ENCODE results near the gene PLA2G4E.

Gene PLA2G4E

GRCh38 chr15:41990243-41990605 lies 30.6 kb downstream of the PLA2G4E start:
- no peak for DNase-seq

- DNase-seq = peak; percentile 12
Measured at GRCh38 chr15:41989573-41990242, 31.1 kb downstream of the PLA2G4E start.

- DNase-seq = no peak
Measured at GRCh38 chr15:41988896-41989572, 31.8 kb downstream of the PLA2G4E start.

- DNase-seq = no peak
Measured at GRCh38 chr15:41987925-41988275, 32.9 kb downstream of the PLA2G4E start.

- no peak for DNase-seq
Measured at GRCh38 chr15:41987246-41987924, 33.5 kb downstream of the PLA2G4E start.

- DNase-seq = no peak
Measured at GRCh38 chr15:41985236-41986160, 35.3 kb downstream of the PLA2G4E start.

GRCh38 chr15:41984622-41985021 lies 36.2 kb downstream of the PLA2G4E start:
- DNase-seq = no peak

GRCh38 chr15:41983621-41984571 lies 36.9 kb downstream of the PLA2G4E start:
- DNase-seq = no peak

GRCh38 chr15:41983221-41983620 lies 37.6 kb downstream of the PLA2G4E start:
- no peak for DNase-seq

GRCh38 chr15:41982133-41982930 lies 38.5 kb downstream of the PLA2G4E start:
- no peak for DNase-seq

GRCh38 chr15:41981371-41982132 lies 39.3 kb downstream of the PLA2G4E start:
- no peak for DNase-seq

GRCh38 chr15:41980654-41981323 lies 40.1 kb downstream of the PLA2G4E start:
- DNase-seq = no peak

- DNase-seq = no peak
Measured at GRCh38 chr15:41979493-41980266, 41.2 kb downstream of the PLA2G4E start.

- no peak for DNase-seq
Measured at GRCh38 chr15:41978534-41978933, 42.3 kb downstream of the PLA2G4E start.

GRCh38 chr15:41977757-41978383 lies 43.0 kb downstream of the PLA2G4E start:
- DNase-seq = no peak

GRCh38 chr15:41975669-41976068 lies 45.2 kb downstream of the PLA2G4E start:
- no peak for DNase-seq

GRCh38 chr15:41974041-41974440 lies 46.8 kb downstream of the PLA2G4E start:
- no peak for DNase-seq

All from NCI-H2029 (cell line).